B cell (primary cell): ENCODE measurements around the gene OR52L1. TPM values are rescaled to one million over a fixed set of nuclear protein-coding genes. Genes with fewer than 3 reads are reported as not detected.

Source experiments
- ATAC-seq: fragments of 200-7000 bp; cut with Tn5 transposase; one replicate; pipeline ENCODE4 v1.10.0; 2021; ENCODE audit warnings: low read depth, mild to moderate bottlenecking, moderate number of reproducible peaks, moderate library complexity
- CTCF ChIA-PET: fragments of 350-600 bp; sonication (Branson Sonifier 250); formaldehyde crosslinking; loops from one replicate; lab custom pipeline; 2021; ENCODE audit warnings: antibody characterized with exemption, inconsistent platforms; lab: Charles Lee
- POLR2A ChIA-PET: fragments of 350-600 bp; sonication (Branson Sonifier 250); formaldehyde crosslinking; loops from one replicate; lab custom pipeline; 2021; ENCODE audit warnings: antibody characterized with exemption; lab: Charles Lee
- DNase-seq: peaks from one replicate; pipeline ENCODE4 v3.0.0; 2013
- H2AFZ ChIP-seq: 2 replicates; pipeline ENCODE4 v1.6.1; 2012; ENCODE audit warnings: mild to moderate bottlenecking, low read depth, low read length; ENCODE audit not compliant: insufficient read depth, poor library complexity, severe bottlenecking
- H3K27ac ChIP-seq, 2 donors: 1 replicate in 1 of 2; 2 replicates in 1 of 2; pipeline ENCODE4 v1.5.1; 2012 to 2013; ENCODE audit warnings: low read length in 2 of 2, mild to moderate bottlenecking in 2 of 2, moderate library complexity in 1 of 2
- H3K27me3 ChIP-seq, 4 experiments: fragments of 200-600 bp in 1 of 4; sonication (generic) in 1 of 4; replicated peaks in 1 of 4; 1 replicate in 2 of 4; 2 replicates in 2 of 4; pipeline versions ENCODE4 v1.6.1 to v1.7.0; 2013 to 2016; ENCODE audit warnings: low read length in 3 of 4, mild to moderate bottlenecking in 2 of 4, mixed read lengths in 1 of 4, moderate library complexity in 1 of 4; ENCODE audit not compliant: insufficient read depth in 4 of 4, control insufficient read depth in 3 of 4; ENCODE audit errors: control extremely low read depth in 1 of 4
- H3K36me3 ChIP-seq, 2 experiments: replicated peaks in 1 of 2; 1 replicate in 1 of 2; 2 replicates in 1 of 2; pipeline versions ENCODE4 v1.6.1 to v1.7.1; 2013; ENCODE audit warnings: low read length in 1 of 2; ENCODE audit not compliant: insufficient read depth in 2 of 2, control insufficient read depth in 1 of 2; ENCODE audit errors: control extremely low read depth in 1 of 2, extremely low read depth in 1 of 2
- H3K4me1 ChIP-seq, 2 donors: fragments of 200-600 bp in 1 of 2; sonication (generic) in 1 of 2; 1 replicate in 1 of 2; 2 replicates in 1 of 2; pipeline versions ENCODE4 v1.5.1 to v1.6.1; 2013 to 2017; ENCODE audit warnings: low read length in 2 of 2; ENCODE audit not compliant: control insufficient read depth in 2 of 2, insufficient read depth in 2 of 2
- H3K4me2 ChIP-seq: replicated peaks from 2 replicates; pipeline ENCODE3; 2012; ENCODE audit warnings: mild to moderate bottlenecking, low read depth, low read length; ENCODE audit not compliant: poor library complexity, severe bottlenecking
- H3K4me3 ChIP-seq, 5 experiments: fragments of 200-600 bp in 1 of 5; sonication (generic) in 1 of 5; 1 replicate in 3 of 5; 2 replicates in 2 of 5; pipeline versions ENCODE4 v1.5.1 to v1.7.0; 2011 to 2016; ENCODE audit warnings: low read length in 4 of 5, mild to moderate bottlenecking in 4 of 5, low read depth in 2 of 5, control low read depth in 1 of 5, moderate library complexity in 1 of 5; ENCODE audit not compliant: insufficient read depth in 1 of 5; ENCODE audit errors: control extremely low read depth in 1 of 5, extremely low read depth in 1 of 5
- H3K79me2 ChIP-seq: fragments of 200-600 bp; sonication (generic); one replicate; pipeline ENCODE4 v1.6.0; 2016; ENCODE audit warnings: low read length; ENCODE audit not compliant: control insufficient read depth, insufficient read depth
- H3K9ac ChIP-seq: fragments of 200-600 bp; sonication (generic); 2 replicates; pipeline ENCODE4 v1.6.1; 2017; ENCODE audit warnings: mild to moderate bottlenecking, low read length, moderate library complexity
- H3K9me3 ChIP-seq, 3 donors: one replicate each; pipeline versions ENCODE4 v1.6.1 to v1.7.1; 2013; ENCODE audit warnings: low read length in 2 of 3; ENCODE audit not compliant: control insufficient read depth in 2 of 3, insufficient read depth in 1 of 3; ENCODE audit errors: control extremely low read depth in 1 of 3
- H4K20me1 ChIP-seq: 2 replicates; pipeline ENCODE4 v1.6.0; 2012; ENCODE audit warnings: mild to moderate bottlenecking, low read length; ENCODE audit not compliant: insufficient read depth, control insufficient read depth, poor library complexity, severe bottlenecking
- H3K27ac Mint-ChIP-seq: one replicate; pipeline ENCODE4 v1.8.0; 2021; ENCODE audit warnings: mixed read lengths
- H3K27me3 Mint-ChIP-seq: one replicate; pipeline ENCODE4 v1.8.0; 2021; ENCODE audit warnings: mixed read lengths
- H3K4me1 Mint-ChIP-seq: one replicate; pipeline ENCODE4 v1.8.0; 2021; ENCODE audit warnings: mixed read lengths
- H3K4me3 Mint-ChIP-seq: one replicate; pipeline ENCODE4 v1.8.0; 2021; ENCODE audit warnings: mixed read lengths
- H3K9me3 Mint-ChIP-seq: one replicate; pipeline ENCODE4 v1.8.0; 2022; ENCODE audit warnings: mixed read lengths; ENCODE audit not compliant: insufficient read depth
- EZH2 ChIP-seq: IDR thresholded peaks from 2 replicates; pipeline ENCODE4 v1.6.1; 2012; ENCODE audit warnings: borderline replicate concordance, low read depth, mild to moderate bottlenecking, moderate library complexity, low read length; ENCODE audit not compliant: insufficient read depth, poor library complexity, severe bottlenecking
- WGBS: methylation state at CpG from one replicate; pipeline ENCODE4 v1.1.5; 2013; ENCODE audit warnings: missing lambda C conversion rate; ENCODE audit not compliant: insufficient coverage; 5-methylcytosine and 5-hydroxymethylcytosine counted together
- intact Hi-C: fragments of 100-400 bp; cut with micrococcal nuclease; formaldehyde crosslinking; loops from one replicate; pipeline ENCODE4 v1.10.0; 2022
- polyA plus RNA-seq: library from polyadenylated mRNA; depleted of rRNA; stranded (reverse); fragments of >200 nt; gene quantifications from 2 replicates; pipeline ENCODE4 v1.2.3, GENCODE V29; 2012
- total RNA-seq, 2 donors: library from RNA; stranded (reverse); fragments of 120-200 nt in 1 of 2; gene quantifications; 1 replicate in 1 of 2; 2 replicates in 1 of 2; pipeline versions ENCODE4 v1.2.3 to v1.2.4, GENCODE V29; 2013 to 2022
- TF ChIP-seq, protein P1 (sequence below): fragments of 200-600 bp; IDR thresholded peaks from one replicate; pipeline ENCODE4 v1.8.0; 2022; ENCODE audit warnings: antibody characterized with exemption, mild to moderate bottlenecking

Gene OR52L1
- total and polyA plus RNA-seq, 2 donors (not counting 1 experiment from before 2014, with no cell fraction given): not detected

DNA sequence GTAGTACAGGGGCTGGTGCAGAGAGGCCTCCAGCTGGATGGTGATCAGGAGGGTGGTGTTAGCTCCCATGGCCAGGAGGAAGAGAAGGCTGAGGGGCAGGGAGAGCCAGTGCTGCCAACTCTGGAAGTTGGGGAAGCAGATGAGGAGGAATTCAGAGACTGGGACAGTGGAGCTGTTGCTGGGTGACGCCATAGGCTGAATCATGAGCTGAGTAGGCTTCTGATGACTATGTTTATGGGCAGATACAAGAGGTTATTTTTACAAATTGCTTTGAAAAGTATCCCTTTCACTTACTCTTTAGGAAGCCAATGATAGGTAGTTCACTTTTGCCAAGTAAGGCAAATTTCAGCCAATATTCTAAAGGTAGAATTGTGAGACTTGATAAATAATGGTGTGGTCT is 40.7 kb upstream of the OR52L1 start:
- TF ChIP-seq EZH2: no peak
- TF ChIP-seq, protein P1, sequence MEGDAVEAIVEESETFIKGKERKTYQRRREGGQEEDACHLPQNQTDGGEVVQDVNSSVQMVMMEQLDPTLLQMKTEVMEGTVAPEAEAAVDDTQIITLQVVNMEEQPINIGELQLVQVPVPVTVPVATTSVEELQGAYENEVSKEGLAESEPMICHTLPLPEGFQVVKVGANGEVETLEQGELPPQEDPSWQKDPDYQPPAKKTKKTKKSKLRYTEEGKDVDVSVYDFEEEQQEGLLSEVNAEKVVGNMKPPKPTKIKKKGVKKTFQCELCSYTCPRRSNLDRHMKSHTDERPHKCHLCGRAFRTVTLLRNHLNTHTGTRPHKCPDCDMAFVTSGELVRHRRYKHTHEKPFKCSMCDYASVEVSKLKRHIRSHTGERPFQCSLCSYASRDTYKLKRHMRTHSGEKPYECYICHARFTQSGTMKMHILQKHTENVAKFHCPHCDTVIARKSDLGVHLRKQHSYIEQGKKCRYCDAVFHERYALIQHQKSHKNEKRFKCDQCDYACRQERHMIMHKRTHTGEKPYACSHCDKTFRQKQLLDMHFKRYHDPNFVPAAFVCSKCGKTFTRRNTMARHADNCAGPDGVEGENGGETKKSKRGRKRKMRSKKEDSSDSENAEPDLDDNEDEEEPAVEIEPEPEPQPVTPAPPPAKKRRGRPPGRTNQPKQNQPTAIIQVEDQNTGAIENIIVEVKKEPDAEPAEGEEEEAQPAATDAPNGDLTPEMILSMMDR: no peak
- WGBS: 67% methylated on average over 1 of the region's 1 CpG
- ChIA-PET CTCF (no interaction called here), POLR2A (no interaction called here)
- no peak overlapping the region for H3K4me3 Mint-ChIP-seq
- H3K9me3 Mint-ChIP-seq: no peaks in the 10 kb centered on the region
- H3K79me2 ChIP-seq: no peaks in the 10 kb centered on the region
- H3K9me3 ChIP-seq: no peaks in the 10 kb centered on the region
- H3K27ac Mint-ChIP-seq: no peak overlapping the region
- no peak for DNase-seq
- H4K20me1 ChIP-seq: no peaks in the 10 kb centered on the region
- no peak overlapping the region for H3K4me2 ChIP-seq
- H3K27me3 ChIP-seq: no peaks in the 10 kb centered on the region
- H3K4me1 ChIP-seq: no peaks in the 10 kb centered on the region
- H3K27ac ChIP-seq: no peak overlapping the region
- no peak overlapping the region for H3K9ac ChIP-seq
- H3K27me3 Mint-ChIP-seq: peaks cover 21% of the 10 kb centered on the region
- H3K4me1 Mint-ChIP-seq: no peaks in the 10 kb centered on the region
- no peak overlapping the region for H3K4me3 ChIP-seq
- no peak for ATAC-seq
- no peak overlapping the region for H2AFZ ChIP-seq
- intact Hi-C loops: no loop called here
- H3K36me3 ChIP-seq: no peaks in the 10 kb centered on the region

DNA sequence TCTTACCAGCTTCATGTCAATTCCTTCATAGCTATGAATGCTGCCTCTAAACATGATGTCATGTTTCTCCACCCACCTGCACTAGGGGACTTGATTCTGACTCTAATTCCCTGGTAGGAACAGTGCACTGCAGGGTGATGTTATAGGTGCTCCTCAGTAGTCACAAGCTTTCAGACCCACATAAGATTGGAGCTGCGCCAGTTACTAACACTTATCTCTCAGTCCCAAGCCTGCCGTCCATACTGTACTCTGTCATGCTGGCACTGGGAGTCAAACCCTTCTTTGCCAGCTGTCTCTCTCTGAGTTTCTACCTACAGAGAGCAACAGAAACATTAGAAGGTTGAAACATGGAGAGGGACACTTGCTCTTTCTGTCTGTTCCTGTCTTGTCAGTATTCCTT is 38.3 kb upstream of the OR52L1 start:
- Histone ChIP-seq H3K9ac (no peak overlapping the region), H4K20me1 (no peaks in the 10 kb centered on the region), H3K4me2 (no peak overlapping the region), H3K27me3 (no peaks in the 10 kb centered on the region), H3K79me2 (no peaks in the 10 kb centered on the region), H3K9me3 (no peaks in the 10 kb centered on the region), H3K4me3 (no peak overlapping the region), H2AFZ (no peak overlapping the region), H3K36me3 (no peaks in the 10 kb centered on the region), H3K27ac (no peak overlapping the region), H3K4me1 (no peaks in the 10 kb centered on the region)
- Mint-ChIP-seq H3K27me3 (peaks cover 21% of the 10 kb centered on the region), H3K9me3 (no peaks in the 10 kb centered on the region), H3K4me3 (no peak overlapping the region), H3K27ac (no peak overlapping the region), H3K4me1 (no peaks in the 10 kb centered on the region)
- no peak for DNase-seq
- POLR2A ChIA-PET: no interaction called here
- no peak for ATAC-seq
- CTCF ChIA-PET: interaction anchor here (2.3 kb wide), 1 partner anchor 328 kb away, joined by 11 read pairs; no protein-coding TSS in a partner anchor
- intact Hi-C loops: no loop called here
- TF ChIP-seq, protein P1: no peak
- no peak for TF ChIP-seq EZH2
- WGBS: no CpG with 5 or more reads among the region's 2 CpGs
